Lower lobe of right lung (tissue), 2 donors: Measurements from ENCODE around the gene GP1BA. TPM values are rescaled to one million over a fixed set of nuclear protein-coding genes. Genes with fewer than 3 reads are reported as not detected.
"Not testable (repeated sequence)": the region's sequence is repeated elsewhere in the genome, so short reads cannot be mapped to it uniquely, and the experiment has no call there.

Experiments used
- ATAC-seq, 2 donors: fragments of 200-7000 bp; cut with Tn5 transposase; one replicate each; pipeline ENCODE4 v1.9.1; 2020 to 2022; ENCODE audit warnings: mild to moderate bottlenecking in 2 of 2, moderate library complexity in 2 of 2
- DNase-seq: peaks from one replicate; pipeline ENCODE4 v3.0.0-alpha.2; 2020
- H3K27ac ChIP-seq: fragments of 200-600 bp; one replicate; pipeline ENCODE4 v1.8.0; 2022
- H3K27me3 ChIP-seq: fragments of 200-600 bp; one replicate; pipeline ENCODE4 v1.8.0; 2022; ENCODE audit warnings: low read depth
- H3K36me3 ChIP-seq: fragments of 200-600 bp; one replicate; pipeline ENCODE4 v1.8.0; 2022; ENCODE audit warnings: mild to moderate bottlenecking
- H3K4me1 ChIP-seq: fragments of 200-600 bp; one replicate; pipeline ENCODE4 v1.8.0; 2022
- H3K4me3 ChIP-seq: fragments of 200-600 bp; one replicate; pipeline ENCODE4 v1.8.0; 2022; ENCODE audit warnings: mild to moderate bottlenecking
- H3K9me3 ChIP-seq: fragments of 200-600 bp; one replicate; pipeline ENCODE4 v1.8.0; 2022
- intact Hi-C: fragments of 100-400 bp; cut with DNase I; formaldehyde crosslinking; loops from one replicate; pipeline ENCODE4 v1.11.0; 2022
- total RNA-seq: library from RNA; stranded (reverse); fragmentation: NEBNext Ultra II Directional; extraction: Animal tissue kit (Norgen Biotek cat#: 25700); gene quantifications from one replicate; pipeline ENCODE4 v1.2.1, GENCODE V29; 2021
- TF ChIP-seq, protein P1 (sequence below): fragments of 200-600 bp; IDR thresholded peaks from one replicate; pipeline ENCODE4 v1.8.0; 2022; ENCODE audit warnings: antibody characterized with exemption, mild to moderate bottlenecking
- donor health status: DM: no; HTN: yes; CAD: no; lungs with severe emphysema.

The GP1BA gene
- total RNA-seq, 1 donor from 2014 or later = 0.92 TPM

DNA sequence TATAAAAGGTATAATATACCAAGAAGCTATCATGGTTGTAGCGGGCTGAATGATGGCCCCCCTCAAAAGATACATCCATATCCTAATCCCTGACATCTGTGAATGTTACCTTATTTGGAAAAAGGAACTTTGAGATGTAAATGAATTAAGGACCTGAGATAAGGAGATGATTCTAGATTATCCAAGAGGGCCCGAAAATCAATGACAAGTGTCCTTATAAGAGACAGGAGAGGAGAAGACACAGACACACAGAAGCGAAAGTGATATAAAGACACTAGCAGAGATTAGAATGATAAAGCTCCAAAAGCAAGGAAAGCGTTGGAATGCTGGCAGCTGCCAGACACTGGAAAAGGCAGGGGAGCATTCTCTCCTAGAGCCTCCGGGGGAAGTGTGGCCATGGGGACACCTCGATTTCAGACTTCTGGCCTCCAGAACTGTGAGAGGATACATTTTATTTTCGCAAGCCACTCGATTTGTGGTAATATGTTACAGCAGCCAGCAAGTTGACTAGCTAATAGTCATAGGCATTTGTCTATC, 12.5 kb upstream of the GP1BA start:
- no peak overlapping the region for H3K4me3 ChIP-seq
- TF ChIP-seq, protein P1, sequence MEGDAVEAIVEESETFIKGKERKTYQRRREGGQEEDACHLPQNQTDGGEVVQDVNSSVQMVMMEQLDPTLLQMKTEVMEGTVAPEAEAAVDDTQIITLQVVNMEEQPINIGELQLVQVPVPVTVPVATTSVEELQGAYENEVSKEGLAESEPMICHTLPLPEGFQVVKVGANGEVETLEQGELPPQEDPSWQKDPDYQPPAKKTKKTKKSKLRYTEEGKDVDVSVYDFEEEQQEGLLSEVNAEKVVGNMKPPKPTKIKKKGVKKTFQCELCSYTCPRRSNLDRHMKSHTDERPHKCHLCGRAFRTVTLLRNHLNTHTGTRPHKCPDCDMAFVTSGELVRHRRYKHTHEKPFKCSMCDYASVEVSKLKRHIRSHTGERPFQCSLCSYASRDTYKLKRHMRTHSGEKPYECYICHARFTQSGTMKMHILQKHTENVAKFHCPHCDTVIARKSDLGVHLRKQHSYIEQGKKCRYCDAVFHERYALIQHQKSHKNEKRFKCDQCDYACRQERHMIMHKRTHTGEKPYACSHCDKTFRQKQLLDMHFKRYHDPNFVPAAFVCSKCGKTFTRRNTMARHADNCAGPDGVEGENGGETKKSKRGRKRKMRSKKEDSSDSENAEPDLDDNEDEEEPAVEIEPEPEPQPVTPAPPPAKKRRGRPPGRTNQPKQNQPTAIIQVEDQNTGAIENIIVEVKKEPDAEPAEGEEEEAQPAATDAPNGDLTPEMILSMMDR = no peak
- no peaks in the 10 kb centered on the region for H3K9me3 ChIP-seq
- intact Hi-C loops = no loop called here
- ATAC-seq = no peak
- peaks cover 11% of the 10 kb centered on the region for H3K4me1 ChIP-seq
- no peaks in the 10 kb centered on the region for H3K27me3 ChIP-seq
- H3K36me3 ChIP-seq = no peaks in the 10 kb centered on the region
- peak; percentile 9 for DNase-seq
- no peak overlapping the region for H3K27ac ChIP-seq

DNA sequence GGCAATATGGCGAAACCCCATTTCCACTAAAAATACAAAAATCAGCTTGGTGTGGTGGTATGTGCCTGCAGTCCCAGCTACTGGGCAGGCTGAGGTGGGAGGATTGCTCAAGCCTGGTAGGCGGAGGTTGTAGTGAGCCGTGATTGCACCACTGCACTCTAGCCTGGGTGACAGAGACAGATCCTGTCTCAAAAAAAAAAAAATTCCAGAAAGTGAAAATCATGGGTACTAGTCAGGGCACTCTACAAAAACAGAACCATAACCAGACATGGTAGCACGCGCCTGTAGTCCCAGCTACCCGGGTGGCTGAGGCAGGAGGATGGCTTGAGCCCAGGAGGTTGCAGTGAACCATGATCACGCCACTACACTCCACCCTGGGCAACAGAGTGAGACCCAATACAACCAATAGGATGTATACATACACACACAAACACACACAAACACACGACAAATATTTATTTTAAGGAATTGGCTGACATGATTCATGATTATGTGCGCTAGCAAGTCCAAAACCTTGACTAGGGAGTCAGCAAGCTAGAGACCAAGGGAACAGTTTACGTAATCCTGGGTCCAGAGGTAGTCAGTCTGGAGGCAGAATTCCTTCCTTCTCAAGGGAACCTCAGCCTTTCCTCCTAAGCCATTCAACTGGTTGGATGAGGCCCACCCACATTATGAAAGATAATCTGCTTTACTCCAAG, 11.6 kb upstream of the GP1BA start:
- Histone ChIP-seq H3K4me3 (no peak overlapping the region), H3K27me3 (no peaks in the 10 kb centered on the region), H3K36me3 (no peaks in the 10 kb centered on the region), H3K9me3 (no peaks in the 10 kb centered on the region), H3K4me1 (peaks cover 11% of the 10 kb centered on the region), H3K27ac (peak overlapping the region; percentile 24)
- intact Hi-C loops = no loop called here
- ATAC-seq = peak; percentile 77 to 93
- TF ChIP-seq, protein P1 = no peak
- peak; percentile 84 for DNase-seq

DNA sequence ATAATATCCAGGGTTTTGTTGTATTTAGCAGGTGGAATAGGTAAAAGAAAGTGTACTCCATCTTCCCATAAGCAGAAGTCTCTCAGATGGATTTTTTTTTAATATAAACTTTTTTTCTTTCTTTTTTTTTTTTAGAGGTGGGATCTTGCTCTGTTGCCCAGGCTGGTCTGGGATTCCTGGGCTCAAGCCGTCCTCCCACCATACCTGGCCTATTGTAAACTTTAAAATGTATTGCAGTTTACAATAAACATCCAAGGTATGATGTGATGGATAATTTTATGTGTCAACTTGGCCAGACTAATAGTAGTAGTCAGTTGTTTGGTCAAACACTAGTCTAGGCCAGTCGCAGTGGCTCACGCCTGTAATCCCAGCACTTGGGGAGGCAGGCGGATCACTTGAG, 10.8 kb upstream of the GP1BA start:
- H3K4me1 ChIP-seq = peaks cover 11% of the 10 kb centered on the region
- intact Hi-C loops = no loop called here
- H3K27ac ChIP-seq = no peak overlapping the region
- no peaks in the 10 kb centered on the region for H3K27me3 ChIP-seq
- H3K9me3 ChIP-seq = no peaks in the 10 kb centered on the region
- H3K4me3 ChIP-seq = no peak overlapping the region
- H3K36me3 ChIP-seq = no peaks in the 10 kb centered on the region
- ATAC-seq (no peak), DNase-seq (no peak)
- TF ChIP-seq, protein P1 = no peak

DNA sequence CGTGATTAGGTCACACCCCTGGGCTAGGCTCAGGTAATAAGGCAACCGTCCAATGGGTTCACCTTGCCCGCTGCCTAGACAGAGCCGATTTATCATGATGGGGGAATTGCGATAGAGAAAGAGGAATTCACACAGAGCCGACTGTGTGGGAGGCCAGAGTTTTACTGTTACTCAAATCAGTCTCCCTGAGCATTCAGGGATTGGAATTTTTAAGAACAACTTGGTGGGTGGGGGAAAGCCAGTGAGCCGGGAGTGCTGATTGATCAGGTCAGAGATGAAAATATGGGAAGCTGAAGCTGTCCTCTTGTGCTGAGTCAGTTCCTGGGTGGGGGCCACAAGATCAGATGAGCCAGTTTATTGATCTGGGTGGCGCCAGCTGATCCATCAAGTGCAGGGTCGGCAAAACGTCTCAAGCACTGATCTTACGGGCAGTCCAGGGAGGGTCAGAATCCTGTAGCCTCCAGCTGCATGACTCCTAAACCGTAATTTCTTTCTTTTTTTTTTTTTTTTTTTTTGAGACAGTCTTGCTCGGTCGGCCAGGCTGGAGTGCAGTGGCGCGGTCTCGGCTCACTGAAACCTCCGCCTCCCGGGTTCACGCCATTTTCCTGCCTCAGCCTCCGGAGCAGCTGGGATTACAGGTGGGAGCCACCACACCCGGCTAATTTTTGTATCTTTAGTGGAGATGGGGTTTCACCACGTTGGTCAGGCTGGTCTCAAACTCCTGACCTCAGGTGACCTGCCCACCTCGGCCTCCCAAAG, 5.3 kb upstream of the GP1BA start:
- H3K27ac ChIP-seq, H3K36me3 ChIP-seq, H3K4me3 ChIP-seq, H3K4me1 ChIP-seq, H3K27me3 ChIP-seq, ATAC-seq, intact Hi-C loops, H3K9me3 ChIP-seq: not testable (repeated sequence)
- peak; percentile 19 for DNase-seq

DNA sequence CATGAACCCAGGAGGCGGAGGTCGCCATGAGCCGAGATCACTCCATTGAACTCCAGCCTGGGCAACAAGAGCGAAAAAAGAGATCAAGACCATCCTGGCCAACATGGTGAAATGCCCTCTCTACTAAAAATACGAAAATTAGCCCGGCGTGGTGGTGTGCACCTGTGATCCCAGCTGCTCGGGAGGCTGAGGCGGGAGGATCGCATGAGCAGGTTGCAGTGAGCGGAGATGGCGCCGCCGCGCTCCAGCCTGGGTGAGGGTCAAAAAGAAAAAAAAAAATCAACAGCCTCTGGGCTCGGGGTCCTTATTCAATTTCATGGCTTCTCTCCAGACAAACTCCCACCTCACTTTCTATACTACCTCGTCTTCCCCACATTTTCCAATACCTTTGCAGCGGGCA, 3.2 kb upstream of the GP1BA start:
- DNase-seq (no peak), ATAC-seq (no peak)
- H3K27me3 ChIP-seq = no peaks in the 10 kb centered on the region
- no peaks in the 10 kb centered on the region for H3K36me3 ChIP-seq
- no peak overlapping the region for H3K4me3 ChIP-seq
- H3K9me3 ChIP-seq = no peaks in the 10 kb centered on the region
- no peaks in the 10 kb centered on the region for H3K4me1 ChIP-seq
- intact Hi-C loops = no loop called here
- H3K27ac ChIP-seq = no peak overlapping the region
- TF ChIP-seq, protein P1 = no peak

DNA sequence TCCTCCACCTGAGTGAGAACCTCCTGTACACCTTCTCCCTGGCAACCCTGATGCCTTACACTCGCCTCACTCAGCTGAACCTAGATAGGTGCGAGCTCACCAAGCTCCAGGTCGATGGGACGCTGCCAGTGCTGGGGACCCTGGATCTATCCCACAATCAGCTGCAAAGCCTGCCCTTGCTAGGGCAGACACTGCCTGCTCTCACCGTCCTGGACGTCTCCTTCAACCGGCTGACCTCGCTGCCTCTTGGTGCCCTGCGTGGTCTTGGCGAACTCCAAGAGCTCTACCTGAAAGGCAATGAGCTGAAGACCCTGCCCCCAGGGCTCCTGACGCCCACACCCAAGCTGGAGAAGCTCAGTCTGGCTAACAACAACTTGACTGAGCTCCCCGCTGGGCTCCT, 679 bp downstream of the GP1BA start:
- ATAC-seq (no peak), DNase-seq (no peak)
- no peak overlapping the region for H3K4me3 ChIP-seq
- no peaks in the 10 kb centered on the region for H3K27me3 ChIP-seq
- no peak overlapping the region for H3K27ac ChIP-seq
- intact Hi-C loops = no loop called here
- peaks cover 20% of the 10 kb centered on the region for H3K36me3 ChIP-seq
- TF ChIP-seq, protein P1 = no peak
- peaks cover 10% of the 10 kb centered on the region for H3K4me1 ChIP-seq
- no peaks in the 10 kb centered on the region for H3K9me3 ChIP-seq
